Limb (tissue), 2 donors: ENCODE results near the gene CD81.

Experiments
- DNase-seq, 2 donors: peaks; one replicate each; pipeline ENCODE4 v3.0.0-alpha.2; 2016; ENCODE audit errors: extremely low spot score in 2 of 2

The CD81 gene

GRCh38 chr11:2402890-2403645 is 26.0 kb downstream of the CD81 start:
- DNase-seq = no peak

GRCh38 chr11:2404735-2405196 is 27.7 kb downstream of the CD81 start:
- DNase-seq = no peak

- DNase-seq = no peak
These were observed 29.3 kb downstream of the CD81 start for GRCh38 chr11:2406451-2406850.

- DNase-seq = no peak
These were observed 29.8 kb downstream of the CD81 start for GRCh38 chr11:2406878-2407410.

- DNase-seq = no peak
These were observed 31.6 kb downstream of the CD81 start for GRCh38 chr11:2408671-2409070.

GRCh38 chr11:2409126-2409525 is 32.0 kb downstream of the CD81 start:
- DNase-seq = no peak

GRCh38 chr11:2409611-2410468 is 32.7 kb downstream of the CD81 start:
- no peak for DNase-seq

GRCh38 chr11:2410616-2411015 is 33.5 kb downstream of the CD81 start:
- DNase-seq = no peak

GRCh38 chr11:2411446-2412305 is 34.6 kb downstream of the CD81 start:
- no peak for DNase-seq

GRCh38 chr11:2412323-2412722 is 35.2 kb downstream of the CD81 start:
- DNase-seq = no peak

GRCh38 chr11:2413742-2414579 is 36.9 kb downstream of the CD81 start:
- no peak for DNase-seq

- no peak for DNase-seq
These were observed 37.5 kb downstream of the CD81 start for GRCh38 chr11:2414616-2415015.

GRCh38 chr11:2415171-2415570 is 38.1 kb downstream of the CD81 start:
- DNase-seq = no peak

- DNase-seq = no peak
These were observed 38.7 kb downstream of the CD81 start for GRCh38 chr11:2415601-2416380.

GRCh38 chr11:2416765-2417164 is 39.7 kb downstream of the CD81 start:
- no peak for DNase-seq

GRCh38 chr11:2417856-2418692 is 41.0 kb downstream of the CD81 start:
- no peak for DNase-seq

- DNase-seq = no peak
These were observed 41.7 kb downstream of the CD81 start for GRCh38 chr11:2418693-2419360.
